B cell (primary cell): ENCODE measurements around the gene MKRN2OS. TPM values are rescaled to one million over a fixed set of nuclear protein-coding genes. Genes with fewer than 3 reads are reported as not detected.

Experiments
- ATAC-seq: fragments of 200-7000 bp; cut with Tn5 transposase; one replicate; pipeline ENCODE4 v1.10.0; 2021; ENCODE audit warnings: low read depth, mild to moderate bottlenecking, moderate number of reproducible peaks, moderate library complexity
- CTCF ChIA-PET: fragments of 350-600 bp; sonication (Branson Sonifier 250); formaldehyde crosslinking; loops from one replicate; lab custom pipeline; 2021; ENCODE audit warnings: antibody characterized with exemption, inconsistent platforms; lab: Charles Lee
- POLR2A ChIA-PET: fragments of 350-600 bp; sonication (Branson Sonifier 250); formaldehyde crosslinking; loops from one replicate; lab custom pipeline; 2021; ENCODE audit warnings: antibody characterized with exemption; lab: Charles Lee
- DNase-seq: peaks from one replicate; pipeline ENCODE4 v3.0.0; 2013
- H2AFZ ChIP-seq: 2 replicates; pipeline ENCODE4 v1.6.1; 2012; ENCODE audit warnings: mild to moderate bottlenecking, low read depth, low read length; ENCODE audit not compliant: insufficient read depth, poor library complexity, severe bottlenecking
- H3K27ac ChIP-seq, 2 donors: 1 replicate in 1 of 2; 2 replicates in 1 of 2; pipeline ENCODE4 v1.5.1; 2012 to 2013; ENCODE audit warnings: low read length in 2 of 2, mild to moderate bottlenecking in 2 of 2, moderate library complexity in 1 of 2
- H3K27me3 ChIP-seq, 4 experiments: fragments of 200-600 bp in 1 of 4; sonication (generic) in 1 of 4; replicated peaks in 1 of 4; 1 replicate in 2 of 4; 2 replicates in 2 of 4; pipeline versions ENCODE4 v1.6.1 to v1.7.0; 2013 to 2016; ENCODE audit warnings: low read length in 3 of 4, mild to moderate bottlenecking in 2 of 4, mixed read lengths in 1 of 4, moderate library complexity in 1 of 4; ENCODE audit not compliant: insufficient read depth in 4 of 4, control insufficient read depth in 3 of 4; ENCODE audit errors: control extremely low read depth in 1 of 4
- H3K36me3 ChIP-seq, 2 experiments: replicated peaks in 1 of 2; 1 replicate in 1 of 2; 2 replicates in 1 of 2; pipeline versions ENCODE4 v1.6.1 to v1.7.1; 2013; ENCODE audit warnings: low read length in 1 of 2; ENCODE audit not compliant: insufficient read depth in 2 of 2, control insufficient read depth in 1 of 2; ENCODE audit errors: control extremely low read depth in 1 of 2, extremely low read depth in 1 of 2
- H3K4me1 ChIP-seq, 2 donors: fragments of 200-600 bp in 1 of 2; sonication (generic) in 1 of 2; 1 replicate in 1 of 2; 2 replicates in 1 of 2; pipeline versions ENCODE4 v1.5.1 to v1.6.1; 2013 to 2017; ENCODE audit warnings: low read length in 2 of 2; ENCODE audit not compliant: control insufficient read depth in 2 of 2, insufficient read depth in 2 of 2
- H3K4me2 ChIP-seq: replicated peaks from 2 replicates; pipeline ENCODE3; 2012; ENCODE audit warnings: mild to moderate bottlenecking, low read depth, low read length; ENCODE audit not compliant: poor library complexity, severe bottlenecking
- H3K4me3 ChIP-seq, 5 experiments: fragments of 200-600 bp in 1 of 5; sonication (generic) in 1 of 5; 1 replicate in 3 of 5; 2 replicates in 2 of 5; pipeline versions ENCODE4 v1.5.1 to v1.7.0; 2011 to 2016; ENCODE audit warnings: low read length in 4 of 5, mild to moderate bottlenecking in 4 of 5, low read depth in 2 of 5, control low read depth in 1 of 5, moderate library complexity in 1 of 5; ENCODE audit not compliant: insufficient read depth in 1 of 5; ENCODE audit errors: control extremely low read depth in 1 of 5, extremely low read depth in 1 of 5
- H3K79me2 ChIP-seq: fragments of 200-600 bp; sonication (generic); one replicate; pipeline ENCODE4 v1.6.0; 2016; ENCODE audit warnings: low read length; ENCODE audit not compliant: control insufficient read depth, insufficient read depth
- H3K9ac ChIP-seq: fragments of 200-600 bp; sonication (generic); 2 replicates; pipeline ENCODE4 v1.6.1; 2017; ENCODE audit warnings: mild to moderate bottlenecking, low read length, moderate library complexity
- H3K9me3 ChIP-seq, 3 donors: one replicate each; pipeline versions ENCODE4 v1.6.1 to v1.7.1; 2013; ENCODE audit warnings: low read length in 2 of 3; ENCODE audit not compliant: control insufficient read depth in 2 of 3, insufficient read depth in 1 of 3; ENCODE audit errors: control extremely low read depth in 1 of 3
- H4K20me1 ChIP-seq: 2 replicates; pipeline ENCODE4 v1.6.0; 2012; ENCODE audit warnings: mild to moderate bottlenecking, low read length; ENCODE audit not compliant: insufficient read depth, control insufficient read depth, poor library complexity, severe bottlenecking
- H3K27ac Mint-ChIP-seq: one replicate; pipeline ENCODE4 v1.8.0; 2021; ENCODE audit warnings: mixed read lengths
- H3K27me3 Mint-ChIP-seq: one replicate; pipeline ENCODE4 v1.8.0; 2021; ENCODE audit warnings: mixed read lengths
- H3K4me1 Mint-ChIP-seq: one replicate; pipeline ENCODE4 v1.8.0; 2021; ENCODE audit warnings: mixed read lengths
- H3K4me3 Mint-ChIP-seq: one replicate; pipeline ENCODE4 v1.8.0; 2021; ENCODE audit warnings: mixed read lengths
- H3K9me3 Mint-ChIP-seq: one replicate; pipeline ENCODE4 v1.8.0; 2022; ENCODE audit warnings: mixed read lengths; ENCODE audit not compliant: insufficient read depth
- CTCF ChIP-seq: fragments of 200-600 bp; IDR thresholded peaks from one replicate; pipeline ENCODE4 v1.8.0; 2022; ENCODE audit warnings: antibody characterized with exemption, mild to moderate bottlenecking
- EZH2 ChIP-seq: IDR thresholded peaks from 2 replicates; pipeline ENCODE4 v1.6.1; 2012; ENCODE audit warnings: borderline replicate concordance, low read depth, mild to moderate bottlenecking, moderate library complexity, low read length; ENCODE audit not compliant: insufficient read depth, poor library complexity, severe bottlenecking
- WGBS: methylation state at CpG from one replicate; pipeline ENCODE4 v1.1.5; 2013; ENCODE audit warnings: missing lambda C conversion rate; ENCODE audit not compliant: insufficient coverage; 5-methylcytosine and 5-hydroxymethylcytosine counted together
- intact Hi-C: fragments of 100-400 bp; cut with micrococcal nuclease; formaldehyde crosslinking; loops from one replicate; pipeline ENCODE4 v1.10.0; 2022
- polyA plus RNA-seq: library from polyadenylated mRNA; depleted of rRNA; stranded (reverse); fragments of >200 nt; gene quantifications from 2 replicates; pipeline ENCODE4 v1.2.3, GENCODE V29; 2012
- small RNA-seq: library from RNA; depleted of rRNA; stranded (forward); fragments of <200 nt; gene quantifications from one replicate; pipeline ENCODE3, GENCODE V24; 2012; ENCODE audit warnings: low replicate concordance, low read depth; ENCODE audit not compliant: insufficient read length
- total RNA-seq, 2 donors: library from RNA; stranded (reverse); fragments of 120-200 nt in 1 of 2; gene quantifications; 1 replicate in 1 of 2; 2 replicates in 1 of 2; pipeline versions ENCODE4 v1.2.3 to v1.2.4, GENCODE V29; 2013 to 2022

The MKRN2OS gene
- total and polyA plus RNA-seq, 2 donors (not counting 1 experiment from before 2014, with no cell fraction given), result not detected

- no CpG with 5 or more reads among the region's 3 CpGs for WGBS
- TF ChIP-seq CTCF, result no peak
- no peak for TF ChIP-seq EZH2
- no peaks in the 10 kb centered on the region for H3K9me3 ChIP-seq
- ChIA-PET POLR2A (no interaction called here), CTCF (no interaction called here)
- no peak overlapping the region for H3K4me3 Mint-ChIP-seq
- peaks cover 2% of the 10 kb centered on the region for H3K4me1 Mint-ChIP-seq
- no peak overlapping the region for H3K27ac ChIP-seq
- no peak overlapping the region for H3K4me2 ChIP-seq
- H3K27me3 ChIP-seq, result no peaks in the 10 kb centered on the region
- H3K27ac Mint-ChIP-seq, result peak overlapping the region; percentile 3
- no peaks in the 10 kb centered on the region for H3K9me3 Mint-ChIP-seq
- H3K36me3 ChIP-seq, result peaks cover 0 to 22% of the 10 kb centered on the region in 2 experiments
- H3K79me2 ChIP-seq, result peaks cover 7% of the 10 kb centered on the region
- H4K20me1 ChIP-seq, result no peaks in the 10 kb centered on the region
- H3K27me3 Mint-ChIP-seq, result no peaks in the 10 kb centered on the region
- H3K4me3 ChIP-seq, result no peak overlapping the region
- DNase-seq, result no peak
- H2AFZ ChIP-seq, result no peak overlapping the region
- intact Hi-C loops, result no loop called here
- peaks cover 0 to 1% of the 10 kb centered on the region in 2 donors for H3K4me1 ChIP-seq
- ATAC-seq, result no peak
- no peak overlapping the region for H3K9ac ChIP-seq
Observed at GRCh38 chr3:12490547-12490946, 54.8 kb downstream of the MKRN2OS start.

GRCh38 chr3:12489832-12490231 lies 55.5 kb downstream of the MKRN2OS start:
- H3K9me3 ChIP-seq, result no peaks in the 10 kb centered on the region
- no peak overlapping the region for H3K27ac ChIP-seq
- no peak for DNase-seq
- 100% methylated on average over 2 of the region's 4 CpGs for WGBS
- intact Hi-C loops, result no loop called here
- Mint-ChIP-seq H3K4me1 (peaks cover 10% of the 10 kb centered on the region), H3K4me3 (no peak overlapping the region), H3K9me3 (no peaks in the 10 kb centered on the region), H3K27me3 (no peaks in the 10 kb centered on the region), H3K27ac (no peak overlapping the region)
- CTCF ChIA-PET, result no interaction called here
- POLR2A ChIA-PET, result no interaction called here
- H3K79me2 ChIP-seq, result peaks cover 11% of the 10 kb centered on the region
- peaks cover 0 to 20% of the 10 kb centered on the region in 2 experiments for H3K36me3 ChIP-seq
- peaks cover 7 to 8% of the 10 kb centered on the region in 2 donors for H3K4me1 ChIP-seq
- H3K4me2 ChIP-seq, result no peak overlapping the region
- TF ChIP-seq CTCF (no peak), EZH2 (no peak)
- no peaks in the 10 kb centered on the region for H4K20me1 ChIP-seq
- H3K27me3 ChIP-seq, result no peaks in the 10 kb centered on the region
- no peak for ATAC-seq
- no peak overlapping the region for H3K9ac ChIP-seq
- no peak overlapping the region for H3K4me3 ChIP-seq
- H2AFZ ChIP-seq, result no peak overlapping the region

Small RNA genes lying within 50 kb of the gene (small RNA-seq; reads per million reads assigned to genes)
- not detected for gene RF00017
- gene RNA5SP123, result not detected
- gene RNU6-377P, result not detected

Other genes starting within 250 kb of the MKRN2OS start
- 17.6 and 17.9 TPM in 2 replicates for gene TSEN2, start 61.0 kb downstream of the MKRN2OS start, total RNA-seq
- gene TSEN2, start 61.0 kb downstream of the MKRN2OS start, polyA plus RNA-seq, result 13.2 and 13.4 TPM in 2 replicates
- 25.9 and 29.3 TPM in 2 replicates for gene MKRN2, start 11.6 kb upstream of the MKRN2OS start, total RNA-seq
- gene MKRN2, start 11.6 kb upstream of the MKRN2OS start, polyA plus RNA-seq, result 20.8 and 21.5 TPM in 2 replicates
- gene RAF1, start 118.6 kb upstream of the MKRN2OS start, total RNA-seq, result 126 and 135 TPM in 2 replicates
- 84.3 and 128 TPM in 2 replicates for gene RAF1, start 118.6 kb upstream of the MKRN2OS start, polyA plus RNA-seq
- gene TMEM40, start 213.8 kb upstream of the MKRN2OS start, total RNA-seq, result not detected in 2 replicates
- 0.33 and 31.0 TPM in 2 replicates for gene TMEM40, start 213.8 kb upstream of the MKRN2OS start, polyA plus RNA-seq